Activated CD4-positive, CD25-positive, alpha-beta regulatory T cell treated with anti-CD3 and anti-CD28 coated beads, Interleukin-2, amount 50 U/mL, for 24 hours (primary cell): Measurements from ENCODE around the gene KLF6.

Source experiments
- ATAC-seq, 2 donors: fragments of 150-1000 bp; cut with Tn5 transposase; one replicate each; pipeline ENCODE4 v1.10.0; 2021; ENCODE audit warnings: mild to moderate bottlenecking in 1 of 2, moderate library complexity in 1 of 2

The KLF6 gene

DNA sequence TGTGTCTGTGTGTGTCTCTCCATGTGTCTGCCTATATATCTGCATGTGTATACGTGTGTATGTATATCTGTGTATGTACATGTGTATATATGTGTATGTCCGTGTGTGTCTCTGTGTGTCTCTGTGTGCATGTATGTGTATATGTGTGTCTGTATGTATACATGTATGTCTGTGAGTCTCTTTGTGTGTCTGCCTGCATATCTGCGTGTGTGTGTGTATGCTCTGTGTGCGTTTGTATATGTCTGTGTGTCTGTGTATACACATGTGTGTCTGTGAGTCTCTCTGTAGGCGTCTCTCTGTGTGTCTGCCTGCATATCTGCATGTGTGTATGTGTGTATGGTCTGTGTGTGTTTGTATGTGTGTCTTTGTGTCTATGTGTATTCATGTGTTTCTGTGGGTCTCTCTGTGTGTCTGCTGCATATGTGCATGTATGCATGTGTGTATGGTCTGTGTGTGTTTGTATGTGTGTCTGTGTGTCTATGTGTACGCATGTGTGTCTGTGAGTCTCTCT, 23.7 kb upstream of the KLF6 start:
- ATAC-seq, result no peak

DNA sequence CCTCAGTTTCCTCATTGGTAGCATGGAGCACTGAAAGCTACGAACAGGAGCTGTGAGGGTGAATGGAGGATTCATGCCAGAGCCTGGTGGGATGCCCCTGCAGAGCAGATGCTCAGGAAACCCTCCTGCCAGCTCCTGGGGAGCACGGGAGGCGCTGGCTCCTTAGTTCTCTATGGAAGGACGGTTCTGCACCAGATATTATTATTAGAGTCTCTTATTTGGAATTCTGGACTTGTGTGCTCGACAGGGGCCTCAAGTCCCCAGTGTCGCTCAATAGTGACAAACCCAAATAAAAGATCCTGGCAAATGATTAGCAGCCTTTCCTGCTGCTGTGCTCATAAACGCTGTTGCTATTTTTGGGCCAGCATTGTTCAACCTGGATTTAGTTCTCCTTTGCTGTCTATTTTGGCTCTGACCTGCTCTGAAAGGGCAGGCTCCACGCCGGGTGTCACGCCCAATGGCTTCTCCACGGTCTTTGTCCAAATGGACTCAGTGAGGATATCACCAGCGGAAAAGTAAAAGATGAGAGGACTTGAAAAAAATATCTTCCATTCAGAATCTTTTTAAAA, 23.0 kb upstream of the KLF6 start:
- ATAC-seq, result no peak

DNA sequence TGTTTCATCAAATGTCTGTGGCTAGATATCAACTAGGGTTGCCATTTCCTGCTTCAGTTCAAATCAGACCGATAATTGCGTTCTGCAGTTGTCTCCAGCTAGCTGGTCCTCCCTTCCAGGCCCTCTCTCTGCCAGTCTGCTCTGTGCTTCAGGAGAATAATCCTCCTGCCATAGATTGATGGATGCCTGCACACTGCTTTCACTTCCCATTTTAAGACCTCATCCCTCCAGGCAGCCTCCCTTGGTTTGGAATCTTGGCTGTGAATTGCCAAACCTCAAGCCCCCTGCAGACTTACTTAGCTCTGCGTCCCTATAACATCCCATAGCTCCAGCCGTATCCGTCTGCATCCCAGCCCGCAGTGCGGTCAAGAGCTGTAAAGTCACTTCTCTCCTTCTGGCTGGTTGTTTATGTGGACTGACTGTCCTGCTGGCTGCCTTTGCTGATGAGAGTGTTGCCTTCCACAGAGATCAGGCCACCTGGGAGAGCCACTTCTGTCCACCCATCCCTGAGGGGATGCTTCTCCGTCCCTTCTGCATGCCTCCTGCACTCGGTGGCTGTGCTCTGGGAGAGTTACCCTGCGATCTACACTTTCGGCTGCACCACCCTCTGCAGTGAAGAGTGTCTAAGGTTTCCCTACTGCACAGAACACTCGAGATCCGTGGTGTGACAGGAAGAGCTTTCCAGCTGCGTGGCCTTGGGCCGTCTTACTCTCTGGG, 22.4 kb upstream of the KLF6 start:
- no peak for ATAC-seq

DNA sequence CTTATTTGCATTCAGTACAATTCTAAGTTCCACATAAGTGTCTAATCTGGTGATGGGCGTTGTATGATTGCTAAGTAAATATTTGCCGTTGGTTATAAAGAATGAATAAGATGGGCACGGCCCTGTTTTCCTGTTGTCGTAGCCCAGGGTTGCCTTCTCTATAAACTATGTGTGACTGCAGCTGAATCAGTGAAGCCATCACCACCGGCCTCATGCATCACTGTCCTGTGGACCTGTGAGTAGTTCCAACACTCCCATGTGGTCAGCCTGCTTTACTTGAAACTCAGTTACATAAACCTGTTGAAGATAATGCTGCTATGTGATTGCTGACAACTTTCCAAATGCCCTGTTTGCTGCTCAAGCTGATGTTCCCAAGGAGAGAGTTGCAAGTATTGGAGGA, 21.6 kb upstream of the KLF6 start:
- ATAC-seq, result no peak

DNA sequence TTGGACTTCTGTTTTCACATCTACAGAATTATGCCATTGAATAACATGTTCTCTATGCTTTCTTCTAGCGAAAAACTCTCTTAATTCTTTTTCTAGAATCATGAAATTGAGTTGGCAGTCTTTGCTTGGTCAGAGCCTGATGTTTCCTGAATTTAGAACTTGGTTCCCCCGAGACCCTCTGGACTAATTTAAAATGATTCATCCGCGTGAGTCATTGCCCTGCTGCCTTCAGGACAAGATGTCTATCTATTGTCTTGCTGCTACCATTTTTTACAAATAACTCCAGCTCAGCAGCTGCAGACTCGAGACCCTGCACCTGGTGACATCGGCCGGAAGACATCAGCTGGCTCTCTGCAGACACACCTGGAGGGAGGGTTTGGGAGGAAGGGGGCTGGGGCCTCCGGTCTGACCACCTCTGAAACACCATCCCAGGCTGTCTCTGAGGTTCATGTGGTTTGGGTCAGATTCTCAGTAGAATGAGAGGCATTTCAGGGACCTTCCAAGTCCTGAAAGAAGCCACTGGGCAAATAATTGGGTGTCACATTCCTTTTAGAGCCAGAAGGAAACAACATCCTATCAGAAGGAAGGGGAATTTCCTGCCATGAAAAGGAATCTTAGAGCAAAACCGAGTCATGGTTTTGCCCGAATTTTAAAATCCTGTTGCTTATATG, 20.9 kb upstream of the KLF6 start:
- ATAC-seq, result peak in 1 of 2 donors; percentile 3

DNA sequence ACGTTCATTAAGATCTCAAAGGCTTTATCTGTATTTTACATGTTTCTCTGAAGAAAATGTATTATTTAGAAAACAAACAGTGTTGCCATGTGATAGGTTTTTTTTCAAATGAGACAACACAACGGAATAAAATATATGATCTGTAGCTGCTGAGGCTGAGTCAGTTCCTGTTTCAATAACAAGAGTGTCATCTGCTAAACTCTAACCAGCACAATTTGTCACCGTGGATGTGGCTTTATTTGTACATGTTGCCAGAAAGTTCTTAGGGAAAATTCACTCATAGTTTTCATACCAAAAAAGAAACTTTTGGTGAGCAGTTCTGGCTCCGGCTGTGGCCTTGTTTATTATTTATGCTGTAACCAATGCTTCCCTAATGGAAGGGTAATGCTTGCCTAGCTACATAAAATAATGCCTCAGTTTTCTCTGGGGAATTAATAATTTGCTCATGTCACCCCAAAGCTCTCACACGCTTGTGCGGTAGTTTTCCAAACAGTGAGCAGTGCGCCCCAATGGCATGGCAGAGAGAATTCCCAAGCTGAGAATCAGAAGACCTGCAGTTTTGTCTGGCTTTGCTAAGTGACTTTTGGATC, 20.3 kb upstream of the KLF6 start:
- ATAC-seq, result peak; percentile 53 to 55

DNA sequence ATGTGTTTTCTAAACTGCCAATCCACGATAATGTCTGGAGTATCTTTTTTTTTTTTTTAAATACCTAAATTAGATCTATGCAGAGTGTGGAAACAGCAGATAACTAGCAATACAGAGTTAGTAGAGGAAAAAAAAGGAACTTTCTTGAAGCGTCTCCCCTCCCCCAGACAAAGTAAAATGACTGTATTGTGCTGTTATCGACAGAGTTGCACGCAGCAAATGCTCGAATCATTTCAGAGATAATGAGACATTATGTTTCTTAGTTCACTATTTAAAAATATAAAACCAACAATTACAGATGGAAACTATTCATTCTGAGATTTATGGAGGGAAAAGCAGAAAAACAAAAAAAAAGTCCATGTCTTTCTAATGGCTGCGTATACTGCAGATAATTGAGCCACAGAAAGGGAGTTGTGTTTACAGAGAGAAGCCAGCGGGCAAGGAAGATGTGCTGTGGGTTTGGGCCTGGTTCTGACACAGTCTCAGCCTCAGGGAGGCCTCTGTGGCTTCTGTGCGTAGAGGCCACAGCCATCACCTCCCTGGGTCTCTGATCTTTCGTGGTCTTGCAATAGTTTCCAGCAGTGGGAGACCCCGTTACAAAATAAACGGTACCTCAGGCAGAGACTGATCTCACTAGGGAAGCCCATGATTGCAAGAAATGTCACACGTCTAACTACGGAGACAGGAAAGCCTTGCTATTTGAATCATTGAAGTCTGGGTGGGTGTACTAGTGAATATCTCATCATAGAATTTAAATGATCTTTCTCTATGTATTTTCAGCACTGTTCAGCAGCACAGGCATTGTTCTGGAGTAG, 19.1 kb upstream of the KLF6 start:
- ATAC-seq, result peak; percentile 51 to 61

DNA sequence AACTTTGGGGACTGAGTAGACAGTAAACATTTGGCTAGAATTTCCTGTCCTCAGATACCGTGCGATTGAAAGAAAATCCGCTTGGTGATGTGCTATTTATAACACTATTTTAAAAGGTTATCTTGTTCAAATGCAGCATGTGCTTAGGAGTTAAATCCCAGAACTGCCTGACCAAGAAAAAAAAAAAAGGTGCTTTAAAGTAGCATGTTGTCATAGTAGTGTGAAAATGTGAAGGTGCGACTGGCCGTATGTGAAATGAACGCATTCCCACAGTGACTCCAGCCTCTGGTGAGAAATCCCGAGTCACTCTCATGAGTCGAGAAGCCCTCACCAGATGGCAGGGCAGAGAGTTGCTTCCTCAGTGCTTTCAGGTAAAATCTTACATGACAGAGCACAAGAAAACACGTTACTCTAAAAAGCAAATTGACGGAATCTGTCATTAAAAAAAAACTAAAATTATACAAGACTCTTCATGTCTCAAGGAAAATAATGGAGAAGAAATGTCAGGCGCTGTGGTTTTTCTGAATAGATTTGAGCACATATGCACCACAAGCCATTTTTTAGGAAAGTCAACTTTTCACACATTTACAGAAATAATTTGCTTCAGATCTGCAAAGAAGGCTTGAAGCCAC, 18.4 kb upstream of the KLF6 start:
- no peak for ATAC-seq

DNA sequence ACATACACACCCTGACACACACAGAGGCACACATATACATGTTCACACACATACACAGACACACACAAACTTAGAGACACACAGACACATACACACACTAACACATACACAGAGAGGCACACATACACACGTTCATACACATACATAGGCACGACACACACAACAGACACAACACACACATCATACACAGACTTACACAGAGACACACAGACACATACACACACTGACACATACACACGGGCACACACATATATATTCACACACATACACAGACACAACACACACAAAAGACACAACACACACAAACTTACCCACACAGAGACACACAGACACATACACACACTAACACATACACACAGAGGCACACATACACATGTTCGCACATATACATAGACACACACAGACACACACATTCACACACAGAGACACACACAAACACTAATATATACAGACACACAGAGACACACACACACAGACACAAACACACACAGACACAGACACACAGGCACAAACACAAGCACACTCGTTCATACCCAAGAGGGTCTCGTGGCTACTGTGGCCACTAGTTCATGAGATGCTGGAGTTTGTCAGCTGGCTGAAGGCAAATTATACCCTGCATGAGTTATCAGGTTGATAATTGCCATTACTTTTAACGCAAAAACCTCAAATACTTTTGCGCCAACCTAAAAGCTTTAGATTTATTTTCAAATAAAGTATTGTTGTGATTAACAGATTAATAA, 17.7 kb upstream of the KLF6 start:
- ATAC-seq, result no peak

DNA sequence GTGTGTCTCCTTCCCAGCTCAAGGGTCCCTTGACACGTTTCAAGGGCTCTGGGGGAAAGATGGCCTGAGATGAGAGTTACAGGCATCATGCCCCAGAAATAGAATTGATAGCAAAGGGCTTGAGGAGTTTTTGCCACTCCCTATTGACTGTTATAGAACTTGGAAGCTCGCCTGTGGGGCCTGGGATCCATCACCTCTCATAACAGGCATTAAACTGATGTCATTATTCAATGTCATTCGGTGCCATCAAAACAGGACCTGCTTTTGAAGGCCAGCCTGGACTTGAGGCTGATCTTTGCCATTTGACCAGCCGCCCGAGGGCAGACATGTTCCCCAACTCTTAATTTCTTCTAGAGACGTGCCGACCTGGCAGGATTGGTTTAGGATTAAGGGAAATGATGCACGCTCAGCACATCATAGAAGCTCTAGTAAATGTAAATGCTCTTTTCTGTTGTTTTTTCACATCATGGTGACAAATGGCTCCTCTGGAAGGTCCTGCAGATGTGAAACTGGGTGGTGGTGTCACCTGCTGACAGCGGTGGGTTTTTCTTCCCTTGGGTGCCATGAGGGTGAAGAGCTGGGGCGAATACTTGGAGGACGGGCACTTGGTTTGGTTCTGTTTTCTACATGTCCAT, 16.7 kb upstream of the KLF6 start:
- no peak for ATAC-seq

DNA sequence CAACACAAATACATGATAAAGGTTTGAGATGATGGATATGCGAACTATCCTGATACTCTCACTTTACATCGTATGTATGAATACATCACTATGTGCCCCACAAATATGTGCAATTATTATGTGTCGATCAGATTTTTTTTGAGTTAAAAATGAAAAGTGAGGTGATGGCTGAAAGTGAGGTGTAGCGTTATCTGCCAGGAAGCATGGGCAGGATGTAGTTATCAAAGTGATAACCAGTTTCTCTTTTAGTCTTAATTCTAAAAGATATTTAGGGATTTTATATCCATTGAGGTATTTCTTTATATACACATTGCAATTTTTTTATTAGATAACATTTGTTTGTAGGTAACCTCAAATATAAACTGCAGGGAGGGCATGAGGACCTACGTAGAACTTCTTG, 15.6 kb upstream of the KLF6 start:
- ATAC-seq, result no peak

DNA sequence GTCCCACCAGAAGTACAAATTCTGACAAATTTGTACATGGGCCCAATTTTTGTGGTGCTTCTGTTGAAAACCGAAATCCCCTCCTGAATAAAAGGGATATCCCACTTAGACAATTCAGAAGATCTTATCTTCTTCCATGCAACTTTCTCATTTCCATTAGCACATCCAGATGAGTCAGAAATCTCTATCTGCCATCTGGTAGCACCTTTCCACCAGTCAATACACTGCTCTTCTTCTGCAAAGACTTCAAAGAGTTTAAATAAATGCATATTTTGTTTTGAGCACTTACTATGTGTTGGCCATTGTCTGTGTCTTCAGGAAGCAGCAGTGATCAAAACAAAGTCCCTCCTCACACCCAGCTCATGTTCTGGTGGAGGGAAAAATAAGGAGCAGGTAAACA, 12.7 kb upstream of the KLF6 start:
- peak; percentile 38 to 55 for ATAC-seq

DNA sequence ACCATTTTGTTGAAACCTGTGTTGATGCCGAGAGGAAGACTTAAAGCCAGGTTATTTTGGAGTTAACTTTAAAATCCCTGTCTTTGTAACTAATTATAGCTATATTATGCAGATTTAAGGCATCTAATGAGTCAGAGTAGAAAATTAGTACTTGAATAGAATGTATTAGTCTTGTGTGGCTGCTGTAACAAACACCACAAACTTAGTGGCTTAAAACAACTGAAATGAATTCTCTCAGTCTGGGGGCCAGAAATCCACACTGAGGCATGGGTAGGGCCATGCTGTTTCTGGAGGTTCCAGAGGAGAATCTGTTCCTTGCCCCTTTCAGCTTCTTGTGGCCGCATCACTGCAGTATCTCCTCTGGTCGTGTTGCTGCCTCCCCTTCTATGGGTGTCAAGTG, 8.5 kb upstream of the KLF6 start:
- ATAC-seq, result no peak

DNA sequence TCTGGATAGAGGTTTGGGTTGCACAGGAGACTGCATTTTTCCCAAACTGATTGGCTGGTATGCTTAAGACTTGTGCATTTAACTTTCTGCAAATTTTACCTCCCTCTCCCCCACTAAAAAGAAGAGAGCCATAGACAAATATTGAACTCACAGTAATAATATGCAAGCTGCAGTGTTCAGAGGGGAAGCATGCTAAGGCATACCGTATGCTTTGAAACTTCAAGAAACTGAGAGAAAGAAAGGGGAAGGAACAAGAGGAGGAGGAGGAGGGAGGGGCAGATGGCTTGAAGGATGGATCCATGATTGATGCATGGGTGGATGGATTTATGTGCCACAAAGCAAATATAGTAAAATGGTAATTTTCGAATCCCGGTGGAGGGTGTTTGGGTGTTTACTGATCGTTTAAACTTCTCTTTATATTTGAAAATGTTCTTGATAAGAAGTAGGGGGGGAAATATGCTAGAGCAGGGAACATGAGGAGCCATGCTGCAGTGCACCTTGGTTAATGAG, 7.8 kb upstream of the KLF6 start:
- no peak for ATAC-seq

DNA sequence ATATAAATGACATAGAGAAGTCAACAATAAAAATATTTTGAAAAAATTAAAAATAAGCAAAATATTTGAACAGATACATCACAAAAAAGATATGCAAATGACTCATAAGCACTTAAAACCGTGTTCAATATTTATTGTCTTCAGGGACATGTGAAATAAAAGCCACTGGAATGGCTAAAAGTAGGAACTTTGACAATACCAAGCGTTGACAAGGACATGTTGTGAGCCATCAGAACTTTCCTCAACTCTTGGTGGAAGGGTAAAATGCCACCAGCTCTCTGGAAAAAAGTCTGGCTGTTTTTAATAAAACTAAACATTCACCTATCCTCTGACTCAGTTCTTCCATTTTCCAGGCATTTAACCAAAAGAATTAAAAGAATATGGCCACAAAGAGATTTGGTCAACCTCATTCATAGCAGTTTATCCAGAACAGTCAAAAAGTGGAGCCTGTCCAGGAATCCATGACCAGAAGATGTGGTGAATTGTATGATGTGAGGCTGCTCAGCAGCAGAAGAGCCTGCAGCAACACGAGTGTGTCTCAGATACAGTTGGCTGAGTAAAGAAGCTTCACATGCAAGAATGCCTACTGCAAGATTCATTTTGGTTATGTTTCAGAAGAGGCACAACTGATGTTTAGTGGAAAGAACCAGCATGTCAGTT, 7.1 kb upstream of the KLF6 start:
- ATAC-seq, result no peak

DNA sequence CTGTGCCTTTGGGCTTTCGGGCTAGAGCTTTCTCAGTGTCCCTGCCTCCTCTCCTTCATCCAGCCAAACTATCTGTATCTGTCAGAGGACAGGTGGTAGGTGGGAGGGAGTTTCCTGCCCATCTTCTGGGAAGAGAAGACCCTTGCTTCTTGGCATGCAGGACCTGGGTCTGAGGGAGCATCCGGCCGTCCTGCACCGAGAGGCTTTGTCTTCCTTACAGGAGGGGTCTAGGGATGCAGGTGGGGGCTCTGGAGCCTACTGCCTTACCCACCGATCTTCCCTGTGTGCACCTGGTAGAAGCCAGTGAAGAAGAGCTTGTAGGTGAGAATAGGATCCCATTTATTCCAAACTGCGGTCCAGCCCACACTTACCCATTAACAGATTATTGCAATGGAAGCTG, 5.8 kb upstream of the KLF6 start:
- ATAC-seq, result no peak

DNA sequence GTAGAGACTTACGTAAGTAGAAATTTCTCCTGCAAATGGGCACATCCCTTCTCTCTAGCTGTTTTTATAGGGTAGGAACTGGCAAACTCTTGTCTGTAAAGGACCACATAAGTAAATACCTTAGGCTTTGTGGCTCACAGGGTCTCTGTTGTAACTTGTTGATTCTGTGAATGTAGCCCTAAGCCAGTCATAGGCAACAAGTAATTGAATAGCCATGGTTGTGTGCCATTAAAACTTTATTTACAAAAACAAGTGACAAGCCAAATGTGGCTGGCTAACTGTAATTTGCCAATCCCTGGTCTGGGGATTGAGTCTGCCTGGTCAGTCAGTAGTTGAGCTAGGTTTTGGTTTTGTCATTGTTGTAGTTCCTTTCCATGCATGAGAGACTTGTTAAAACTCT, 5.3 kb upstream of the KLF6 start:
- no peak for ATAC-seq

DNA sequence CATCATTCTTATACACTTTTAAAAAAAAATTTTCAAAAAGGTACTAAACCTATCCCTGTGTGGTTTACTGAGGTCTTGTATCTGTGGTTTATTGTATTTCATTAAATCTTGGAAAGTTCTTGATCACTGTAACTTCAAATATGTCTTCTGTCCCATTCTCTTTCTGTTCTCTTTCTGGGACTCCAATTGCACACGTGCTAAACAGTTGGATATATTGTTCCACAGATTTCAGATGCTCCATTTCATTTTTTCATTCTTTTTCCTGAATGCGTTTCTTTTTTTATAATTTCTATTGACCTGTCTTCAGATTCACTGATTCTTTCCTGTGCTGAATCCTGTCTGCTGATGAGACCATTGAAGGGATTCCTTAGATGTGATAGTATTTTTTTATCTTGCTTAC, 4.6 kb upstream of the KLF6 start:
- no peak for ATAC-seq

DNA sequence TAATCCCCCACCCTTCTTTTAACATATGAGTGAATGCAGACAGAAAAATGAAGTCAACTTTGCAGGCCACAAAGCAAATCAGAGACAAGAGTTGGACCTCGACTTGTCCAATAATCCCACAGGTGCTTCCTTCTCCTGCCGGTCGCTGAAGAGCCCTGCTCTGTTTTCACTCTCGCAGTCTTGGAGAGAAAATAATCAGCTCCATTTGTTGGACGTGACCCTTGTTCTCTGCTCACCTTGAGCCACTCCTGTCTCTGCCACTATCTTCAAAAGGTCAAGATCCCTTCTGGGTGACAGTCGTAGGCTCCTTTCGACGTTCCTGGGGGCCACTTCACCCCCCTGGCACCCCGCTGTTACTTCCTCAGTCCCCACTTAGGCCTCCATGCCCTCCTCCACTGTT, 2.8 kb upstream of the KLF6 start:
- ATAC-seq, result no peak

DNA sequence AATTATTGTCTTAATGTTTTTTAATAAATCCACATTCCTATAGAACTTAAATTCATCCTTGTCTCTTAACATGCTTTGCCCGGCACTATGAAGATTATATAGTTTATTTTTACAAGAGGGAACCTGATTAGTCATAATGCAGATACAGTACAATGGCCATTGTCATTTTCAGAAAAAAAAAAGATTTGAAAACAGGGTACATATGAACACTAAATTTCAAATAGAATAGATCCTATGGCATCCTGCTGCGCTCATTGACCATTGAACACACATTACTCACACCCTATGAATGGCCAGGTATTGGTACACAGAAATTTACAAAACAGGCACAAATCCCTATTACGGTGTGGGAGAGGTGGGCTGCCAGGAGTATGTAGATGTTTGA, 2.0 kb upstream of the KLF6 start:
- no peak for ATAC-seq
